WTC11 (cell line): Measurements from ENCODE around the gene TAF13. TPM values are rescaled to one million over a fixed set of nuclear protein-coding genes. Genes with fewer than 3 reads are reported as not detected.

Experiments
- ATAC-seq: fragments of 200-7000 bp; cut with Tn5 transposase; 2 replicates; pipeline ENCODE4 v1.10.0; 2021; ENCODE audit warnings: mild to moderate bottlenecking, moderate library complexity
- CTCF ChIA-PET: fragments of 300-600 bp; sonication (Branson Sonifier 250); formaldehyde crosslinking; loops from one replicate; lab custom pipeline; 2021; ENCODE audit warnings: antibody characterized with exemption; lab: Charles Lee
- POLR2A ChIA-PET: fragments of 350-600 bp; sonication (Branson Sonifier 250); formaldehyde crosslinking; loops from one replicate; lab custom pipeline; 2021; ENCODE audit warnings: antibody characterized with exemption; lab: Charles Lee
- DNase-seq: peaks from one replicate; pipeline ENCODE4 v3.0.0; 2021; ENCODE audit warnings: low spot score
- H3K27ac Mint-ChIP-seq: 2 replicates; pipeline ENCODE4 v1.8.0; 2021; ENCODE audit warnings: mixed read lengths
- H3K27me3 Mint-ChIP-seq: 2 replicates; pipeline ENCODE4 v1.8.0; 2021; ENCODE audit warnings: low read depth, mild to moderate bottlenecking, moderate library complexity, mixed read lengths
- H3K36me3 Mint-ChIP-seq: 2 replicates; pipeline ENCODE4 v1.8.0; 2021; ENCODE audit warnings: mixed read lengths
- H3K4me1 Mint-ChIP-seq: 2 replicates; pipeline ENCODE4 v1.8.0; 2022; ENCODE audit warnings: mixed read lengths
- H3K4me3 Mint-ChIP-seq: 2 replicates; pipeline ENCODE4 v1.8.0; 2021; ENCODE audit warnings: mild to moderate bottlenecking, moderate library complexity, mixed read lengths
- H3K9me3 Mint-ChIP-seq: 2 replicates; pipeline ENCODE4 v1.8.0; 2021; ENCODE audit warnings: mixed read lengths
- AFF4 ChIP-seq: sonication (generic); formaldehyde crosslinking; IDR thresholded peaks from 2 replicates; pipeline ENCODE4 v1.8.1; 2023; ENCODE audit warnings: mild to moderate bottlenecking, missing genetic modification reagents, borderline replicate concordance
- CDX4 ChIP-seq: fragments of 250-450 bp; sonication (Bioruptor Pico); IDR thresholded peaks from 2 replicates; pipeline ENCODE4 v1.9.0; 2021; ENCODE audit warnings: moderate library complexity, mild to moderate bottlenecking, inconsistent platforms, borderline replicate concordance
- E2F1 ChIP-seq: sonication (generic); formaldehyde crosslinking; IDR thresholded peaks from 2 replicates; pipeline ENCODE4 v1.8.0; 2022; ENCODE audit warnings: mild to moderate bottlenecking, missing genetic modification reagents
- GABPB1 ChIP-seq: sonication (generic); formaldehyde crosslinking; IDR thresholded peaks from 2 replicates; pipeline ENCODE4 v1.8.1; 2023; ENCODE audit warnings: mild to moderate bottlenecking, missing genetic modification reagents
- IRF2 ChIP-seq: sonication (generic); formaldehyde crosslinking; IDR thresholded peaks from 2 replicates; pipeline ENCODE4 v1.8.0; 2022; ENCODE audit warnings: low read depth, missing genetic modification reagents, borderline replicate concordance
- NFATC4 ChIP-seq: fragments of 250-450 bp; sonication (Bioruptor Pico); IDR thresholded peaks from 2 replicates; pipeline ENCODE4 v1.9.0; 2021; ENCODE audit warnings: mild to moderate bottlenecking
- PRDM15 ChIP-seq: sonication (generic); formaldehyde crosslinking; IDR thresholded peaks from 2 replicates; pipeline ENCODE4 v1.8.0; 2022; ENCODE audit warnings: missing genetic modification reagents
- USF1 ChIP-seq: sonication (generic); formaldehyde crosslinking; IDR thresholded peaks from 2 replicates; pipeline ENCODE4 v1.8.0; 2022; ENCODE audit warnings: mild to moderate bottlenecking, missing genetic modification reagents
- ZMAT4 ChIP-seq: fragments of 250-450 bp; sonication (Bioruptor Pico); IDR thresholded peaks from 2 replicates; pipeline ENCODE4 v1.9.0; 2021; ENCODE audit warnings: mild to moderate bottlenecking
- ZNF121 ChIP-seq: sonication (generic); formaldehyde crosslinking; IDR thresholded peaks from 2 replicates; pipeline ENCODE4 v1.8.0; 2023; ENCODE audit warnings: missing genetic modification reagents
- ZNF138 ChIP-seq: sonication (generic); formaldehyde crosslinking; conservative IDR thresholded peaks from 2 replicates; pipeline ENCODE4 v1.8.1; 2022; ENCODE audit warnings: mild to moderate bottlenecking, moderate library complexity, missing genetic modification reagents
- ZNF219 ChIP-seq: sonication (generic); formaldehyde crosslinking; IDR thresholded peaks from 2 replicates; pipeline ENCODE4 v1.8.0; 2023; ENCODE audit warnings: missing genetic modification reagents, mild to moderate bottlenecking, borderline replicate concordance
- ZNF317 ChIP-seq: sonication (generic); formaldehyde crosslinking; IDR thresholded peaks from 2 replicates; pipeline ENCODE4 v1.8.1; 2023; ENCODE audit warnings: low read depth, mild to moderate bottlenecking, moderate library complexity, missing genetic modification reagents, borderline replicate concordance
- ZNF416 ChIP-seq: fragments of 250-450 bp; sonication (Bioruptor Pico); IDR thresholded peaks from 2 replicates; pipeline ENCODE4 v1.9.0; 2021; ENCODE audit warnings: mild to moderate bottlenecking, inconsistent platforms
- ZNF532 ChIP-seq: fragments of 250-450 bp; sonication (Bioruptor Pico); IDR thresholded peaks from 2 replicates; pipeline ENCODE4 v1.9.0; 2021; ENCODE audit warnings: mild to moderate bottlenecking, borderline replicate concordance
- total RNA-seq: library from RNA; stranded (reverse); gene quantifications from 3 replicates; pipeline ENCODE4 v1.2.3, GENCODE V29; 2021

The TAF13 gene
- total RNA-seq, 1 experiment from 2014 or later = 43.0 TPM

- POLR2A ChIA-PET = interaction anchor here (1.0 to 2.9 kb wide), 3 partner anchors 12 to 141 kb away, joined by 3 to 13 read pairs (median 4); no protein-coding TSS in a partner anchor
- Mint-ChIP-seq H3K27ac (no peak overlapping the region), H3K4me1 (peaks cover 10% of the 10 kb centered on the region), H3K27me3 (peaks cover 81% of the 10 kb centered on the region), H3K36me3 (no peaks in the 10 kb centered on the region), H3K9me3 (no peaks in the 10 kb centered on the region)
- ATAC-seq (no peak), DNase-seq (no peak)
- no peak for TF ChIP-seq ZNF121 (CRISPR knock-in tag)
- 0 out of 2 replicates have a peak, but pooled peaks have one; percentile 12 for TF ChIP-seq GABPB1 (CRISPR knock-in tag)
- TF ChIP-seq, all 79 proteins: peak for 1
- CTCF ChIA-PET = interaction anchor here (0.7 to 3.6 kb wide), 28 partner anchors 10 to 400 kb away, joined by 3 to 58 read pairs (median 4); partner anchors contain the start of genes FNDC7, SORT1, TAF13 and WDR47
- no peak overlapping the region; the same call in 1 of the 2 replicates for H3K4me3 Mint-ChIP-seq
Observed at GRCh38 chr1:109112056-109112651, 36.4 kb upstream of the TAF13 start.

- peaks cover 10% of the 10 kb centered on the region for H3K4me1 Mint-ChIP-seq
- H3K4me3 Mint-ChIP-seq = no peak overlapping the region
- H3K27me3 Mint-ChIP-seq = peaks cover 80% of the 10 kb centered on the region
- H3K9me3 Mint-ChIP-seq = no peaks in the 10 kb centered on the region
- ChIA-PET POLR2A (interaction anchor here (0.6 to 2.9 kb wide), 3 partner anchors 12 to 915 kb away, joined by 3 to 13 read pairs (median 3); no protein-coding TSS in a partner anchor), CTCF (interaction anchor here (0.6 to 3.6 kb wide), 10 partner anchors 11 to 294 kb away, joined by 3 to 58 read pairs (median 4); partner anchors contain the start of genes SORT1 and TAF13)
- no peaks in the 10 kb centered on the region for H3K36me3 Mint-ChIP-seq
- DNase-seq = no peak
- TF ChIP-seq USF1 (CRISPR knock-in tag) (no peak), ZNF219 (no peak), E2F1 (CRISPR knock-in tag) (no peak), CDX4 (CRISPR knock-in tag) (no peak), NFATC4 (CRISPR knock-in tag) (no peak), IRF2 (CRISPR knock-in tag) (no peak), ZNF317 (no peak), ZNF416 (CRISPR knock-in tag) (no peak), AFF4 (no peak), ZNF532 (CRISPR knock-in tag) (no peak), ZNF138 (CRISPR knock-in tag) (no peak), PRDM15 (no peak), ZMAT4 (CRISPR knock-in tag) (no peak)
- no peak overlapping the region for H3K27ac Mint-ChIP-seq
- ATAC-seq = no peak
Observed at GRCh38 chr1:109111386-109112055, 35.7 kb upstream of the TAF13 start.
